Skeletal muscle cell (primary cell): ENCODE measurements around the gene CBX4.

Experiments used
- DNase-seq: peaks from one replicate; pipeline ENCODE4 v3.0.0-alpha.2; 2010; ENCODE audit warnings: low read depth
- H3K4me3 ChIP-seq: 2 replicates; pipeline ENCODE4 v1.5.1; 2011; ENCODE audit warnings: low read depth, mild to moderate bottlenecking, control low read depth, low read length, moderate library complexity

The CBX4 gene

DNA sequence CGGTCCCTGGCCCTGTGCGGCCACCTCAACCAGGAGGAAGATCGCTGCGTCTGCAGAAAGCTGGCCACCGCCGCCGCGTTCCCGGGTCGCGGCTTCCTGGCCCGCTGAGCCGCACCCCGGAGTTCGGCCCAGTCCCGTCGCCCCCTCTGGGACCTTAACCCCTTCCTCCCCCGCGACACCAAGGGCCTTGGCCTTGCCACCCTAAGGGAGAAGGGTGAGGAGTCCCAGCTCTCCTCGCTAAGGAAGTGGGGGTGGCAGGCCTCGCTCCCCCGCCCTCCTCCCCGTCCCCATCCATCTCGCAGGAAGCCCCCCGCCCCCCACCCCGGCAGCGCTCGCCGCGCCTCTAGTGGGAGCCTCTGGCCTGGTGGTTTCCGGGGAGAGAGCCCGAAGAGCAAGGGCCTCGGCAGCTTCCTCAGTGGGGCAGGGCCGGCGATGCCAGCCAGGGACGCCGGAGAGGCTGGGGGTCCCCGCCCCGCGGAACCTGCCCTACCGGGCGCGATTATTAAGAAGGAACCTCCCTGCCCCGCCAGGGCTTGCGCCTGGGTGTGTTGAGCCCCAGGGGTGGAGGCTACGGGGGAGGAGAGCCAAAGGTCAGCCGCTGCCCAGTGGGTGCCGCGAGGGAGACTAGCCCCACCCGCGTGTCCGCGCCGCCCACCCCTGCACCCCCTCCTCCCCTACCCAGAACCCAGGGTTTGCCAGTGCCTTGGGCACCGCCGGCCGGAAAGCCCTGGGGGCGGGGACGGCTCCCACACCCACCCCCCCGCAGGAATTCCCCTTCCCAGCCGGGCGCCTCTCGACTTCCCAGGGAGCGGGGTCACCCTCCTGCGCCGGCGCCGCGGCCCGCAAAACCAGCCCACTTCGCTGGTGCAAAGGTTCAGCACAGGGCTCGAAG is 6.8 kb downstream of the CBX4 start:
- no peak for DNase-seq
- H3K4me3 ChIP-seq = no peak overlapping the region

DNA sequence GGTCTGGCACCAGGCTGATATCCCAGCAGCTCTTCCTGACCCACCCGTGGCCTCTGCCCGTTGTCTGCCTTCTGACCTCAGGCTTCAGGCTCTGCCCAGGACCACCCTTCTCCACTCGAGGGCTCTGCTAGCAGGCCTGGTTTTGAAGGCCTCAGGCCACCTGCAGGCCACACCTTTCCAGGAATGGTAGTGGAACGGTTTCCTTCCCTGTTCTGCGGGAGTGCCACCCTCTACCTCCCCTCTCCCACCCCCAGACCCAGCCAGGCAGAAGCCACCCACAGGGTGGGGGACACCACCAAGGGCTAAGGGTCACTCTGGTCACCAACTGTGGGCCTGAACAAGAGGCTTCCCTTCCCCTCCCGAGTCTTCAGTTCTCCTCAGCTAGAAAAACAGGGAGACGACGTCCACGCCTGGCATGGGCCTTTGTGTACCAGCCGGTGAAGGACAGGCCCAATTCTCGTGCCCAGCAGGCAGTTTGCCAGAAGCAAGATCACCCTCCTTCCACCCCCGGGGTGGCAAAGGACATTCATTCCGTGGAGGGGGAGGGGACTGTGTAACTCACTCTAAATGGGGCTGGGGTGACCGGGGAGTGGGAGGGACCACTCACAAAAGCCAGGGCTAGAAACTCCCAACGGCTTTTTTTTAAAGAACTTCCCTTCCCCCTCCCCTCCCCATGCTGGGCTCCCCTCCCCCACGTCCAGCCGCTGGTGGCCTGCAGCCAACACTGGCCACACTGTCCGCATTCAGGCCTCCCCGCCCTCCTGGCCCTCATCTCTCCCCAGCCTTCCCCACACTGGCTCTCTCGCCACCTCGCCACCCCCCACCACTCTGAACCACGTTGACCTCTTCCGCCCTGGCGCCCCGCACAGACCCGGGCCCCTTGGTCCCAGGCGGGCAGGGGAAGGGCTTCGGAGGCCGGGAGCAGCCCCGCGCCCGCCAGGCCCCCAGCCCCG is 7.7 kb downstream of the CBX4 start:
- H3K4me3 ChIP-seq = no peak overlapping the region
- DNase-seq = no peak

GRCh38 chr17:79830763-79831264 is 8.4 kb downstream of the CBX4 start:
- no peak for DNase-seq
- no peak overlapping the region for H3K4me3 ChIP-seq

DNA sequence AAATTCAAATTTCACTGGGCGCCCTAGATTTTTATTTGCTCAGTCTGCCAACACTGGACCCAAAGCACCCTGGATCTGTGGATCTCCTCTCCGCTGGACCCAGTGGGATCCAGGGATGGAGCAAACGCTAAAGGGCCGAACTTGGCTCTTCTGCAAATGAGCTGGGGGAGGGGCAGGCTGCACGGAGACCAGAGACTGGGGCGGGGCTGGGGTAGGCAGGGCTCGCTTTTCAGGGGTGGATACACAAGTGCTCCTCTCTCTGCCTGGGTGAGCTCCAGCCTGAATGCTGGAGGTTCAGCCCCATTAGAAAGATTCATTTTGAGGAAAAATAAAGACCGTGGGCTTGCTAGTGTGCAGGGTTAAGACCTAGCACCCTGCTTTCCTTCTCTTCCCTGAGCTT is 8.9 kb downstream of the CBX4 start:
- DNase-seq = no peak
- H3K4me3 ChIP-seq = no peak overlapping the region

DNA sequence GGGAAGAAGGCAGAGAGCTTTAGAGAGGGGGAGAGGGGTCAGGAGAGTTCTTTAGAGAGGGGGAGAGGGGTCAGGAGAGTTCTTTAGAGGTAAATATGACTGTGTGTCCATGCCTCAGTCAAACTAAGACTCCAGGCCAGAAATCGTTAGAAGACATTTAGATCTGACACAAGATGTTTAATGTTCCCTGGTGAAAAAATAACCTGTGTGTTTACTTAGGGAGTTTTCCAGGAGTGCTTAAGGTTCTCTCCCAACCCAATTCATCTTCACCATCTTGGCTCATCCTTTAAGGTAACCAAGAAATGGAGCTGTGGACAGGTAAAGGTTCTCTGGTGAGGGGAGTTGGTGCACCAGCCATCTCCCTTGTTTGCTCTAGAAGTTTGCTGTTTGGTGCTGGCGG is 9.8 kb downstream of the CBX4 start:
- H3K4me3 ChIP-seq = no peak overlapping the region
- DNase-seq = no peak

DNA sequence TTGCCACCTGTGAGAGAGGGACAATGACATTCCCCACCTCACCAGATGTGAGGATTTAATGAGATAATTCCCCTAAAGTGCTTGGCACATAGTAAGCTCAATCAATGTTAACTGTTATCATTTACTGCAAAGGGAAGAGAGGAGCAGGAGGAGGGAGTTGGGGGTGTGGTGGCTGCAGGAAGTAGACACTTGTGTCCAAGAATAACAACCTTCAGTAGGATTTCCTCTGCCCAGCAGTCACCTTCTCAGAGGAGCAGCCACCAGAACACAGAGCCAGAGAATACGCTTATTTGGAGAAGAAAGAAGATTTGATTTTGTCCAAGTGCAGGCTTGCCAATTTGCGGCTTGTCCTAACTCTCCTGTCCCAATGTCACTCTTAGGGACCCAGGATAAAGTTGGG is 10.2 kb downstream of the CBX4 start:
- H3K4me3 ChIP-seq = no peak overlapping the region

DNA sequence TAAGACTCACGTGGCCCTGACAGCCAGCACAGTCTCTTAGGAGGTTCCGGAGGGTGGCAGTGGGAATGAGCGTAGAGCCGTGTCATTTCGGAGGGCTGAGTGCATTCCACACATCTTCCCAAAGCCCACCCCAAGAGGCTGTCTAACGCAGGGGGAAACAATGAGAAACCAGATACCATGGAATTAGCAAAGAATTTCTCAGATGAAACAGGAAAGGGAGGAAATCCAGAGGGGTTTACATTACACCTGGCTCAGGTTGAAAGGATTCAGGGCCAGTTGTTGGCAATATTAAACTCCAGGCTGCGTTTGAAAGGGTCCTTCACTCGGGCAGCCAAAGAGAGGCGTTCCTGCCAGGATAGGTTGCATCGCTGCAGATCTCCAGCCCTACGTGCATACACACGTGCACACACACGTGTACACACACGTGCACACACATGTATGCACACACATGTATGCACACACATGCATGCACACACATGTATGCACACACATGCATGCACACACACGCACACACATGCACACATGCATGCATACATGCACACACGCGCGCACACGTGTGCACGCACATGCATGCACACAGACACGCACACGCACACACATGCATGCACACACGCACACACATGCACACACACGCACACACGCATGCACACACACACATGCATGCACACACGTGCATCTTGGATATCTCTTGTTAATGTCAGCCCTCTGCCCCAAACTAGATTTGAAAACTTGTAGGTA is 12.2 kb downstream of the CBX4 start:
- H3K4me3 ChIP-seq = no peak overlapping the region
- DNase-seq = no peak

More for the DNA sequence above, 10.2 kb downstream of the CBX4 start:
- DNase-seq = no peak

DNA sequence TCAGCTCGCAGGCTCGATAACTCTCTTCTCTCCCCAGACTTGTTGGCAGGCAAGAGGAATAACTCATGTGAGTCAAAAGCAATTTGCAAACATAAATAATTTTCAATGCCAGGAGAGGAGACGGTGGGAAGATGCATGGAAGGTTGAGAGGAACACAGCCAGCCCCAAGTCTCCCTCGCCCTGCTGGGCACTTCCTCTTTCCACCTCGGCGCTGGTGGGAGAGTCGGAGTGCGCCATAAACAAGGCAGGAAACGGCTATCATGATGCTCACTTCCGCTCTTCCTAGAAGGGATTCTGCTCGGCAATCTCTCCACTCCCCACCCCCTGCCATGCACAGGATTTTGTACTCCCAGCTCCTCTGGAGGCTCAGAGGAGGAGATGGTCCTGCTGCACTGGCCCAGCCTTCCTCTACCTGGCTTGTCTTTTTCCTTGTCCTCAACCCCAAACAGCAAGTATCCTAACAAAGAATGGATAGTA is 13.0 kb downstream of the CBX4 start:
- H3K4me3 ChIP-seq = no peak overlapping the region
- DNase-seq = no peak

GRCh38 chr17:79825580-79825921 is 13.7 kb downstream of the CBX4 start:
- no peak for DNase-seq
- no peak overlapping the region for H3K4me3 ChIP-seq

- DNase-seq = no peak
- no peak overlapping the region for H3K4me3 ChIP-seq
Observed at GRCh38 chr17:79824893-79825579, 14.2 kb downstream of the CBX4 start.

GRCh38 chr17:79824234-79824633 is 15.0 kb downstream of the CBX4 start:
- DNase-seq = no peak
- no peak overlapping the region for H3K4me3 ChIP-seq

- DNase-seq = no peak
- no peak overlapping the region for H3K4me3 ChIP-seq
Observed at GRCh38 chr17:79822583-79823124, 16.6 kb downstream of the CBX4 start.

GRCh38 chr17:79821331-79822095 is 17.7 kb downstream of the CBX4 start:
- no peak overlapping the region for H3K4me3 ChIP-seq
- DNase-seq = no peak

GRCh38 chr17:79820959-79821330 is 18.3 kb downstream of the CBX4 start:
- H3K4me3 ChIP-seq = no peak overlapping the region
- no peak for DNase-seq

- DNase-seq = no peak
- no peak overlapping the region for H3K4me3 ChIP-seq
Observed at GRCh38 chr17:79819534-79820276, 19.5 kb downstream of the CBX4 start.

DNA sequence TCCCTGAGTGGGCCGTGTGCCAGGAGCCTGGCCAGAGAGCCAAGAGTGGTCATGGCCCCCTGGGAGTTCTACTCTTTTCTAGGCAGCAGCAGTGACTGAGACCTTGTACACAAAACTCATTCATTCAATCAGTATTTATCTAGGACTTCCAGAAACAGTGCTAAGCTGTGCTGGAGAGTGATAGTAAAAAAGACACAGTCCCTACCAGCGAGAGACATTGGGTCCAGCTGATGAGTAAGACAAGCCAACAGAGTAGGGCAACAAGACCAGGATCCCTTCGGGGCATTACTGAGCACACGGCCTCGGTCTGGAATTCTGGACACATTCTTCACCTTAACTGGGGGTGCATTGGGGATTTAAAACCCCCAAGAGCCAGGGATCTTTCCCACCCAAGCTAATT is 20.2 kb downstream of the CBX4 start:
- no peak overlapping the region for H3K4me3 ChIP-seq
- DNase-seq = no peak

GRCh38 chr17:79818026-79818758 is 21.0 kb downstream of the CBX4 start:
- H3K4me3 ChIP-seq = no peak overlapping the region
- no peak for DNase-seq
